HG02885 (cell line): Measurements from ENCODE around the gene CCBE1.
"Not testable (repeated sequence)": the region's sequence is repeated elsewhere in the genome, so short reads cannot be mapped to it uniquely, and the experiment has no call there.

ENCODE experiments used
- ATAC-seq: cut with Tn5 transposase; IDR thresholded peaks from one replicate; pipeline ENCODE4 v1.9.1; 2021; ENCODE audit warnings: mild to moderate bottlenecking; ENCODE audit not compliant: unreplicated experiment, poor library complexity

Gene CCBE1

DNA sequence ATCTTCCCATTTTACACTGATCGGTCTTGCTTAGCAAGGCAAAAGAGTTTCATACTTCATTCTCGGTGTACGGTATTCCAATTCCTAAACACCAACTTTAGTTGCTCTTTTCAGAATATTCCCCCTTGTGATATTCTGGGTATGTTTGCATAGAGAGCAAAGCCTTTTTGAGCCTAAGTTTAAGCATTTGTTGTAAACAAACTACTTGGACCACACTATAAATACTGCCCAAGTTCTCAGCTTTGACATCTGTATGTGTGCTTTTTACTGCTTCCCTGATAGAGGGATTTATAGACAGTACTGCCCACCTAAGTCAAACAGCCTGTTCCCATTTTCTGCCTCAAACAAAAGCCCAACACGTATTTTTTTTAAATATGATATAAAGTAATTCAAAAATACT is 36.9 kb downstream of the CCBE1 start:
- no peak for ATAC-seq

GRCh38 chr18:59659508-59660170 is 37.6 kb downstream of the CCBE1 start:
- ATAC-seq, result no peak

- no peak for ATAC-seq
Measured at GRCh38 chr18:59658941-59659340, 38.3 kb downstream of the CCBE1 start.

GRCh38 chr18:59657012-59657411 is 40.2 kb downstream of the CCBE1 start:
- ATAC-seq, result peak; percentile 83

DNA sequence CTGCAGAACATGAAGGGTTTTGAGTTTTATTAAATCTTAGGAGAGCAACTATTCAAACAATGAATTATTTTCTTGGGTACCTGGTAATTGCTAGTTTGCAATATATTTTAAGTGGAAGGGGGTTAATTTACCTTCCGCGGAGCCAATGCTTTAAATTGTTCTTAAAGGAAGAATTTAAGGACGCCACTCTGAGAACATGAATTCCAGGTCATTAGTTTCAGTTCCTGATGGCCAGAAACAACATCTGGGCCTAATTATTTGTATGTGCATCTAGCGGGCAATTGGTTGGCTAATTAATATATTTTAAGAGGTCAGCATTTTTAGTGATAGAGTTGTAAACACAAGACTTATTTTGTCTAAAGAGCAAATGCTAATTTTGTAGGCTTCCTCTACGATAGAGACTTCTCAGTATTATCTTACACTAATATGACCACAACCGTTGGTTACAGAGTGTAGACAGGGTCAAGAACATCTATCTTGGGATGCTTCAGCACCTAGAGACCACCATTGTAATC is 40.8 kb downstream of the CCBE1 start:
- no peak for ATAC-seq

GRCh38 chr18:59655676-59656075 is 41.5 kb downstream of the CCBE1 start:
- ATAC-seq, result no peak

GRCh38 chr18:59651071-59651470 is 46.2 kb downstream of the CCBE1 start:
- ATAC-seq, result no peak

- ATAC-seq, result no peak
Measured at GRCh38 chr18:59650266-59650820, 46.9 kb downstream of the CCBE1 start.

- no peak for ATAC-seq
Measured at GRCh38 chr18:59649591-59649990, 47.6 kb downstream of the CCBE1 start.

DNA sequence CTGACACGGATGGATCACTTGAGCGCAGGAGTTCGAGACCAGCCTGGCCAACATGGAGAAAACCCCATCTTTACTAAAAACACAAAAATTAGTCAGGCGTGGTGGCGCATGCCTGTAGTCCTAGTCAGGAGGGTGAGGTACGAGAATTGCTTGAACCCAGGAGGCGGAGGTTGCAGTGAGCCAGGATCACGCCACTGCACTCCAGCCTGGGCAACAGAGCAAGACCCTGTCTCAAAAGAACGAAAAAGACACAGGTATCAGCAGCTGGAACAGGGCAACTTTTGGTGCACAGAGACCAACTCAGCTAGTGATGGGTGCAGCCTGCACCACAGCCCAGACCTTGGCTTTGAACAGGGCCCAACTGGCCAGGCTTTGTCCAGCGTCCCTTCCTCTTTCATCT is 48.8 kb downstream of the CCBE1 start:
- ATAC-seq, result not testable (repeated sequence)

DNA sequence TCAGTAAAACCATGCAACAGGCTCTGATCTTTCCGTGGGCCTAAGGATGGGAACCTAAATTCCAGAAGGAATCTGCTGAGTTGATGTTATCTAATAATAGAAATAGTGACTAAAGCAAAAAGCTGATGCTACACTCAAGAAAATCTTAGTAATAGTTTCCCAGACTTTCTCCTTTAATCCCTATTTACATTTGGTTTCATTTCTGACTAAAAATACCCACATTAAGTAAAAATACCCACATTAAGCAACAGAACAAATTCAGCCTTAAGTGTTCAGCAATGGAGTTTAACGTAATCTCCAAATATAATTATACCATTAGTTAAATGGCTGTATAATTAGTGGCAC is 50.3 kb downstream of the CCBE1 start:
- ATAC-seq, result no peak

DNA sequence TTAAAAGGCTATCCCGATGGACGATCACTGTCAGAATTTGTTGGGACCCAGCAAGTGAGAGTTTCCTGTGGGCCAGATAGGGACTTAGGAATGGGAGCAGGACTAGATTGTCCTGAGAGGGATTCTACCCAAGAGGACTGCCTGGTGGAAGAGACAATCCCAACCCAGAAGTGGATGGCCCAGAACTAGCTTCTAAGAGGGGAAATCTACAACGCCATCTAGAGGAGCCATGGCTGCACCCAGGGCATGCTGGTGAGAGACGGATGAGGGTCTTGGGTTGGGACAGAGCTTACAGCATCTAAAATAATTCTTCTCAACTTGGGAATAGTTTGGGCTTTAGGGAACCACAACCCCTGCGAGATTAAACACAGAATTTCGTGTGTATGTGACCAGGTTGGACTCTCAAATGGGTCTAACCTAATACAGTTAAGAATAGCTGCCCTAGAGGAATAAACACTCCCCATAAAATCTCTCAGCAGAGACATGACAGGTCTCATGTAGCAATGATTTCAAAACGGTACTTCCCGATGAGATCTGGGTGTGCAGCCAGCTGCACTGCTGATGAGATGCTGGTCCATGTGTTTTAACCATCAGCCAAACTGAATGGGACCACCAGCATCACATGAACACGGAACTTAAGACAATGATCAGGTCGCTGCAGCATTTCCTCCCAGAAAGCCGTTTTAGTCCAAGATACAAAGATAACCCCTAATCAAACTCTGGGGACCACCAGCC is 50.8 kb downstream of the CCBE1 start:
- no peak for ATAC-seq

GRCh38 chr18:59643740-59644139 is 53.5 kb downstream of the CCBE1 start:
- ATAC-seq, result no peak

GRCh38 chr18:59640721-59641120 is 56.5 kb downstream of the CCBE1 start:
- ATAC-seq, result no peak

- ATAC-seq, result no peak
Measured at GRCh38 chr18:59639821-59640220, 57.4 kb downstream of the CCBE1 start.

DNA sequence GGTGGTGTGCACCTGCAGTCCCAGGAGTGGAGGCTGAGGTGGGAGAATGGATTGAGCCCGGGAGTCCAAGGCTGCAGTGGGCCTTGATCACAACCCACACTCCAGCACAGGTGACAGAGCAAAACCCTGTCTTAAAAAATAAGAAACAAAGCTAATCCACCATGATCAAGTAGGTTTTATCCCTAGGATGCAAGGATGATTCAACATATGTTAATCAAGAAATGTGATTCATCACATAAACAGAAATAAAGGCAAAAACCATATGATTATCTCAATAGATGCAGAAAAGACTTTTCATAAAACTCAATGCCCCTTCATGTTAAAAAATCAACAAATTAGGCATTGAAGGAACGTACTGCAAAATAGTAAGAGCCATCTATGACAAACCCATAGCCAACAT is 58.1 kb downstream of the CCBE1 start:
- no peak for ATAC-seq

GRCh38 chr18:59633961-59634485 is 63.2 kb downstream of the CCBE1 start:
- no peak for ATAC-seq

DNA sequence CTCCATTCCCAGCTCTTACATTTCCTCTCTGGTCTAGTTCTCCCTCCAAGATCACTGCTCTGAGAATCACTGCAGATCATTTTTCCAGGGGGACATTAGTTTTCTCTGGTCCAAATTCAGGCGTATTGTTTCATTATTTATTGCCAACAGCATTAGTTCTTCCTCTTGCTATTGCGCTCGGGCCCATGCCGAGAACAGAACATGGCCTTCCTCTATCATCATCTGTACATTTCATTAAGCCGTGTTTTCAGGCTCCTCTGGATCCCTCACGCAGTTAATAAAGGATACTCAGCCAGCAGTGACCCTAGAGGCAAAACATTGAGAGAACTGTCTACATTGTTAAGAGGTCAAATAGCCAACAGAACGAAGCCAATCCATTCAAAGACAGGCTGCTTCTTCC is 63.9 kb downstream of the CCBE1 start:
- ATAC-seq, result no peak

DNA sequence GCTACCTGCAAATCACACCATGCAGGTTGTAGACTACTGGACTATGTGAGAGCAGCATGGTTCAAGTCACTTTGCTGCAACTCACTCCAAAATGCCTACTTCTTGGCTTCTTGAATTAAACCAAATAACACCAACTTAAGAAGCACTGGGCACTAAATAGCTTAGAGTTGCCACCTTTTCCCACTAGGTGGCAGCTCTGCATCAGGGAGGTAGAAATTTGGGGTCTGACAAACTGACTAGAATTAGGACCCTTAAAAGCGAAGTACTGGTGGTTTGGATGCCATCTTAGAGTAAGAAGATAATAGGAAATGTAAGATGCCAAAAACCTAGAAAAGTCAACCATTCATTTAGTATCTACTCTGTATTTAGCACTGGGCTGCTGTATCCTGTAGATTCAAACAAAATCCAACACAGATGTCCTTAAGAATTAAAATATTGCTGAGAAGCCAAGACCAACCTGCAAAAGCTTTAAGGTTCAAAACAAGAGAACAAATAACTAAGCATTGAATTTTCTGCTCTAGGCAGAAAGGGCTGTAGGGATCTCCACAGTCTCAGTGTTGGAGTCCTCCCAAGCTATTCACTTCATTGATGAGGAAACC is 65.5 kb downstream of the CCBE1 start:
- no peak for ATAC-seq

- ATAC-seq, result no peak
Measured at GRCh38 chr18:59629894-59630293, 67.3 kb downstream of the CCBE1 start.

GRCh38 chr18:59628995-59629394 is 68.2 kb downstream of the CCBE1 start:
- ATAC-seq, result no peak
